SK-N-SH (cell line): ENCODE data around the gene OSBP2. TPM values are rescaled to one million over a fixed set of nuclear protein-coding genes. Genes with fewer than 3 reads are reported as not detected.

Experiments used
- CTCF ChIA-PET: fragments of 300-600, 350-600 bp; formaldehyde crosslinking; extraction: SDS; loops from one replicate; lab custom pipeline; 2021; lab: Yijun Ruan, JAX
- POLR2A ChIA-PET: fragments of 350-600 bp; sonication (Branson Sonifier 250); formaldehyde crosslinking; extraction: SDS; loops from one replicate; lab custom pipeline; 2020; ENCODE audit warnings: antibody characterized with exemption, inconsistent platforms; lab: Yijun Ruan, JAX
- DNase-seq: peaks from one replicate; pipeline ENCODE4 v3.0.0; 2012
- H2AFZ ChIP-seq: fragments of 200-600 bp; sonication (generic); 2 replicates; pipeline ENCODE4 v1.8.1; 2016; ENCODE audit warnings: antibody characterized with exemption, mild to moderate bottlenecking, low read depth
- H3F3A ChIP-seq: fragments of 200-600 bp; sonication (generic); replicated peaks from 2 replicates; pipeline ENCODE3; 2016; ENCODE audit warnings: antibody characterized with exemption, mild to moderate bottlenecking; ENCODE audit not compliant: insufficient read depth
- H3K27ac ChIP-seq, 2 experiments: fragments of 200-500 bp in 1 of 2; fragments of 200-600 bp in 1 of 2; sonication (Bioruptor generic) in 1 of 2; sonication (generic), shearing (Covaris generic) in 1 of 2; 2 replicates each; pipeline versions ENCODE4 v1.5.1 to v1.6.1; 2014 to 2016; ENCODE audit warnings: low read depth in 2 of 2, inconsistent platforms in 1 of 2, low read length in 1 of 2, mild to moderate bottlenecking in 1 of 2, mixed read lengths in 1 of 2
- H3K27me3 ChIP-seq: fragments of 200-600 bp; sonication (generic), shearing (Covaris generic); 2 replicates; pipeline ENCODE4 v1.6.1; 2016; ENCODE audit warnings: mixed run types; ENCODE audit not compliant: insufficient read depth
- H3K36me3 ChIP-seq, 2 experiments: fragments of 200-500 bp in 1 of 2; fragments of 200-600 bp in 1 of 2; sonication (Bioruptor generic) in 1 of 2; sonication (generic) in 1 of 2; replicated peaks in 1 of 2; 2 replicates each; pipeline versions ENCODE3 to v1.5.1; 2014 to 2016; ENCODE audit warnings: low read length in 1 of 2, mild to moderate bottlenecking in 1 of 2; ENCODE audit not compliant: insufficient read depth in 2 of 2, control insufficient read depth in 1 of 2
- H3K4me1 ChIP-seq, 2 experiments: fragments of 200-500 bp in 1 of 2; fragments of 200-600 bp in 1 of 2; sonication (Bioruptor generic) in 1 of 2; sonication (generic), shearing (Covaris generic) in 1 of 2; 2 replicates each; pipeline versions ENCODE4 v1.5.1 to v1.6.1; 2014 to 2016; ENCODE audit warnings: low read depth in 1 of 2, low read length in 1 of 2, mixed run types in 1 of 2; ENCODE audit not compliant: insufficient read depth in 2 of 2, control insufficient read depth in 1 of 2
- H3K4me2 ChIP-seq: fragments of 200-600 bp; sonication (generic), shearing (Covaris generic); 2 replicates; pipeline ENCODE4 v1.6.1; 2017; ENCODE audit warnings: mixed run types
- H3K4me3 ChIP-seq, 2 experiments: fragments of 200-500 bp in 1 of 2; fragments of 200-600 bp in 1 of 2; sonication (Bioruptor generic) in 1 of 2; sonication (generic), shearing (Covaris generic) in 1 of 2; 2 replicates each; pipeline versions ENCODE4 v1.5.1 to v1.8.1; 2014 to 2016; ENCODE audit warnings: low read depth in 2 of 2, inconsistent platforms in 1 of 2, low read length in 1 of 2, mild to moderate bottlenecking in 1 of 2, mixed read lengths in 1 of 2, moderate library complexity in 1 of 2
- H3K79me2 ChIP-seq: fragments of 200-600 bp; sonication (generic); 2 replicates; pipeline ENCODE4 v1.8.1; 2017; ENCODE audit warnings: mild to moderate bottlenecking; ENCODE audit not compliant: insufficient read depth
- H3K9ac ChIP-seq: fragments of 200-600 bp; sonication (generic); 2 replicates; pipeline ENCODE4 v1.6.1; 2017; ENCODE audit warnings: mixed run types
- H3K9me2 ChIP-seq: fragments of 200-600 bp; sonication (generic); 2 replicates; pipeline ENCODE4 v1.6.1; 2017; ENCODE audit warnings: mixed run types
- H3K9me3 ChIP-seq: fragments of 200-600 bp; sonication (generic); 2 replicates; pipeline ENCODE4 v1.6.1; 2017; ENCODE audit warnings: mixed run types, mild to moderate bottlenecking, moderate library complexity
- H4K20me1 ChIP-seq: fragments of 200-600 bp; sonication (generic); 2 replicates; pipeline ENCODE4 v1.6.1; 2017; ENCODE audit warnings: mild to moderate bottlenecking, mixed run types; ENCODE audit not compliant: insufficient read depth
- CHD2 ChIP-seq: fragments of 150-350 bp; IDR thresholded peaks from 2 replicates; pipeline ENCODE4 v1.6.1; 2018; ENCODE audit warnings: low read length; ENCODE audit not compliant: partially characterized antibody
- CTCF ChIP-seq: fragments of 200-600 bp; sonication (generic); IDR thresholded peaks from 2 replicates; pipeline ENCODE4 v1.6.1; 2017; ENCODE audit warnings: antibody characterized with exemption, mild to moderate bottlenecking, moderate library complexity
- ELF1 ChIP-seq: IDR thresholded peaks from 2 replicates; pipeline ENCODE4 v1.4.0; 2012
- EZH2phosphoT487 ChIP-seq: fragments of 200-600 bp; sonication (generic); IDR thresholded peaks from 2 replicates; pipeline ENCODE4 v1.6.1; 2017; ENCODE audit warnings: low read depth, mixed run types, mild to moderate bottlenecking, antibody characterized with exemption, moderate library complexity, borderline replicate concordance
- FOSL2 ChIP-seq: IDR thresholded peaks from 2 replicates; pipeline ENCODE4 v1.4.0; 2012; ENCODE audit warnings: low read depth, mild to moderate bottlenecking, moderate library complexity, borderline replicate concordance
- FOXM1 ChIP-seq: IDR thresholded peaks from 2 replicates; pipeline ENCODE4 v1.4.0; 2012; ENCODE audit warnings: low read depth, mild to moderate bottlenecking
- GATA2 ChIP-seq: sonication (generic); formaldehyde crosslinking; IDR thresholded peaks from 2 replicates; pipeline ENCODE4 v1.5.0; 2020; ENCODE audit warnings: mild to moderate bottlenecking, missing genetic modification reagents
- IRF3 ChIP-seq: fragments of 150-350 bp; IDR thresholded peaks from 2 replicates; pipeline ENCODE4 v1.6.1; 2016; ENCODE audit warnings: mild to moderate bottlenecking, low read depth, low read length
- JUND ChIP-seq: IDR thresholded peaks from 2 replicates; pipeline ENCODE4 v1.4.0; 2012
- MAX ChIP-seq: IDR thresholded peaks from 2 replicates; pipeline ENCODE4 v1.4.0; 2012; ENCODE audit warnings: low read depth
- MEF2A ChIP-seq: IDR thresholded peaks from 2 replicates; pipeline ENCODE4 v1.4.0; 2012; ENCODE audit warnings: low read depth, borderline replicate concordance
- NFIC ChIP-seq: IDR thresholded peaks from 2 replicates; pipeline ENCODE4 v1.4.0; 2012; ENCODE audit warnings: borderline replicate concordance
- POLR2AphosphoS5 ChIP-seq: IDR thresholded peaks from 2 replicates; pipeline ENCODE4 v1.6.1; 2012; ENCODE audit warnings: low read depth, low read length
- RAD21 ChIP-seq: IDR thresholded peaks from 2 replicates; pipeline ENCODE4 v1.6.1; 2012; ENCODE audit warnings: mild to moderate bottlenecking, low read length
- REST ChIP-seq: IDR thresholded peaks from 2 replicates; pipeline ENCODE4 v1.6.1; 2012; ENCODE audit warnings: mild to moderate bottlenecking, low read depth, low read length, moderate library complexity
- RFX5 ChIP-seq: IDR thresholded peaks from 2 replicates; pipeline ENCODE4 v1.6.1; 2012; ENCODE audit warnings: mild to moderate bottlenecking, improper control_type of control experiment, low read length
- RXRA ChIP-seq: IDR thresholded peaks from 2 replicates; pipeline ENCODE4 v1.4.0; 2012; ENCODE audit warnings: low read depth, mild to moderate bottlenecking, borderline replicate concordance
- SMC3 ChIP-seq: IDR thresholded peaks from 2 replicates; pipeline ENCODE4 v1.6.1; 2012; ENCODE audit warnings: low read depth, low read length, improper control_type of control experiment
- TAF1 ChIP-seq: IDR thresholded peaks from 2 replicates; pipeline ENCODE4 v1.6.1; 2012; ENCODE audit warnings: low read depth, mild to moderate bottlenecking, low read length, moderate library complexity, borderline replicate concordance
- TCF12 ChIP-seq: IDR thresholded peaks from 2 replicates; pipeline ENCODE4 v1.4.0; 2012
- TEAD4 ChIP-seq: IDR thresholded peaks from 2 replicates; pipeline ENCODE4 v1.4.0; 2012; ENCODE audit warnings: mild to moderate bottlenecking, borderline replicate concordance; ENCODE audit not compliant: insufficient read depth
- USF2 ChIP-seq: fragments of 150-350 bp; IDR thresholded peaks from 2 replicates; pipeline ENCODE4 v1.6.1; 2017; ENCODE audit warnings: antibody characterized with exemption, low read length, low read depth, borderline replicate concordance
- WGBS: methylation state at CpG from one replicate; pipeline ENCODE4 v1.1.6; 2017; ENCODE audit warnings: low lambda C conversion rate; 5-methylcytosine and 5-hydroxymethylcytosine counted together
- polyA plus RNA-seq, 3 experiments: library from polyadenylated mRNA; depleted of rRNA; stranded (reverse); fragments of >200 nt; gene quantifications; 2 replicates each; pipeline ENCODE4 v1.2.3, GENCODE V29; 2012

The OSBP2 gene
- polyA plus RNA-seq, 1 of the 3 experiments (the other 2 are of a cell fraction): 3.1 TPM

- WGBS: 71% methylated on average over 1 of the region's 1 CpG
- H2AFZ ChIP-seq: no peak overlapping the region
- ChIA-PET POLR2A (no interaction called here), CTCF (no interaction called here)
- no peaks in the 10 kb centered on the region for H3K79me2 ChIP-seq
- no peaks in the 10 kb centered on the region for H3K9me3 ChIP-seq
- no peak overlapping the region for H3K27ac ChIP-seq
- H3K9me2 ChIP-seq: no peaks in the 10 kb centered on the region
- H3F3A ChIP-seq: no peaks in the 10 kb centered on the region
- H3K9ac ChIP-seq: no peak overlapping the region
- DNase-seq: no peak
- no peaks in the 10 kb centered on the region for H3K27me3 ChIP-seq
- H3K4me1 ChIP-seq: peaks cover 0 to 10% of the 10 kb centered on the region in 2 experiments; a peak in 1 of 4 replicates
- no peaks in the 10 kb centered on the region for H3K36me3 ChIP-seq
- no peak overlapping the region for H3K4me2 ChIP-seq
- no peaks in the 10 kb centered on the region for H4K20me1 ChIP-seq
- TF ChIP-seq FOSL2 (no peak), MAX (no peak), TAF1 (no peak), FOXM1 (no peak)
- H3K4me3 ChIP-seq: no peak overlapping the region
Measured at GRCh38 chr22:30689622-30690021, 5.1 kb upstream of the OSBP2 start.

GRCh38 chr22:30691204-30691603 lies 3.5 kb upstream of the OSBP2 start:
- Histone ChIP-seq H3K27me3 (no peaks in the 10 kb centered on the region), H3F3A (no peaks in the 10 kb centered on the region), H3K9ac (no peak overlapping the region), H3K4me2 (no peak overlapping the region)
- no peak for DNase-seq
- TF ChIP-seq SMC3 (no peak), IRF3 (no peak), CTCF (no peak), GATA2 (CRISPR knock-in tag) (no peak), USF2 (no peak), TCF12 (no peak), NFIC (no peak), TAF1 (no peak), REST (no peak), POLR2AphosphoS5 (no peak), CHD2 (no peak), FOXM1 (no peak), MEF2A (no peak), RXRA (no peak), EZH2phosphoT487 (no peak), RAD21 (no peak), RFX5 (no peak), TEAD4 (no peak), ELF1 (no peak), JUND (no peak)
- TF ChIP-seq, all 33 proteins: peak for 0
- Histone ChIP-seq H2AFZ (no peak overlapping the region), H3K9me3 (no peaks in the 10 kb centered on the region), H3K4me3 (no peak overlapping the region), H4K20me1 (no peaks in the 10 kb centered on the region), H3K36me3 (no peaks in the 10 kb centered on the region), H3K9me2 (no peaks in the 10 kb centered on the region), H3K4me1 (peaks cover 0 to 17% of the 10 kb centered on the region in 2 experiments; a peak in 2 of 4 replicates), H3K27ac (no peak overlapping the region), H3K79me2 (no peaks in the 10 kb centered on the region)
- WGBS: 86% methylated on average over 1 of the region's 1 CpG
- ChIA-PET CTCF (interaction anchor here (1.3 to 5.6 kb wide), 2 partner anchors 10 to 56 kb away, joined by 10 to 31 read pairs; partner anchors contain the start of gene SLC35E4), POLR2A (no interaction called here)
